A673 (cell line): ENCODE data around the gene LRRC52. TPM values are rescaled to one million over a fixed set of nuclear protein-coding genes. Genes with fewer than 3 reads are reported as not detected.

Experiments
- BruUV-seq: library from RNA; stranded (reverse); fragments of 400-500 nt; replicated peaks from 2 replicates; lab custom pipeline; 2021; lab: Mats Ljungman, UMichigan
- CTCF ChIA-PET: fragments of 300-600 bp; sonication (Branson Sonifier 250); formaldehyde crosslinking; loops from one replicate; lab custom pipeline; 2022; ENCODE audit warnings: antibody characterized with exemption; lab: Charles Lee
- POLR2A ChIA-PET: fragments of 300-600 bp; sonication (Branson Sonifier 250); formaldehyde crosslinking; loops from one replicate; lab custom pipeline; 2022; ENCODE audit warnings: antibody characterized with exemption; ENCODE audit not compliant: low non-redundant PET; lab: Charles Lee
- DNase-seq: peaks from one replicate; pipeline ENCODE4 v3.0.0-alpha.2; 2015; ENCODE audit warnings: low spot score
- H3K27ac ChIP-seq: fragments of 200-600 bp; sonication (generic); 2 replicates; pipeline ENCODE4 v1.5.1; 2016; ENCODE audit warnings: mixed run types, low read depth, mild to moderate bottlenecking, mixed read lengths, antibody characterized with exemption, low read length; ENCODE audit not compliant: poor library complexity, severe bottlenecking
- H3K27me3 ChIP-seq: fragments of 200-600 bp; sonication (generic); replicated peaks from 2 replicates; pipeline ENCODE4 v1.6.1; 2017; ENCODE audit warnings: mixed run types, low read depth, mild to moderate bottlenecking, mixed read lengths, antibody characterized with exemption, low read length; ENCODE audit not compliant: insufficient read depth, poor library complexity
- H3K36me3 ChIP-seq: fragments of 200-600 bp; sonication (generic); 2 replicates; pipeline ENCODE4 v1.6.1; 2016; ENCODE audit warnings: mixed run types, mild to moderate bottlenecking, mixed read lengths, antibody characterized with exemption, low read length; ENCODE audit not compliant: insufficient read depth, poor library complexity, severe bottlenecking
- H3K4me1 ChIP-seq: fragments of 200-600 bp; sonication (generic); 2 replicates; pipeline ENCODE4 v1.6.1; 2017; ENCODE audit warnings: mixed run types, mild to moderate bottlenecking, mixed read lengths, antibody characterized with exemption, low read length; ENCODE audit not compliant: insufficient read depth, poor library complexity, severe bottlenecking
- H3K4me3 ChIP-seq: fragments of 200-600 bp; sonication (generic); 2 replicates; pipeline ENCODE4 v1.5.1; 2016; ENCODE audit warnings: low read depth, mixed run types, mild to moderate bottlenecking, mixed read lengths, low read length; ENCODE audit not compliant: poor library complexity, severe bottlenecking
- H3K9me3 ChIP-seq: fragments of 200-600 bp; sonication (generic); 2 replicates; pipeline ENCODE4 v1.6.1; 2016; ENCODE audit warnings: mixed run types, low read depth, mild to moderate bottlenecking, mixed read lengths, antibody characterized with exemption, low read length; ENCODE audit not compliant: poor library complexity, severe bottlenecking
- CTCF ChIP-seq: fragments of 300-800, 200-600 bp; sonication (generic); conservative IDR thresholded peaks from 2 replicates; pipeline ENCODE4 v1.5.1; 2017; ENCODE audit warnings: low read depth, mild to moderate bottlenecking, antibody characterized with exemption, low read length, moderate library complexity, mixed read lengths
- EZH2 ChIP-seq: fragments of 200-600 bp; sonication (generic); IDR thresholded peaks from 2 replicates; pipeline ENCODE4 v1.6.1; 2017; ENCODE audit warnings: borderline replicate concordance, low read depth, mild to moderate bottlenecking, mixed read lengths, antibody characterized with exemption, low read length; ENCODE audit not compliant: poor library complexity, severe bottlenecking
- intact Hi-C: fragments of 100-400 bp; cut with micrococcal nuclease; formaldehyde crosslinking; loops from one replicate; pipeline ENCODE4 v1.10.0; 2022; ENCODE audit not compliant: unreplicated experiment
- total RNA-seq: library from RNA; stranded (reverse); gene quantifications from 2 replicates; pipeline ENCODE4 v1.2.3, GENCODE V29; 2021

Gene LRRC52
- total RNA-seq, 1 experiment from 2014 or later: not detected

GRCh38 chr1:165592945-165593823 lies 49.4 kb downstream of the LRRC52 start:
- ChIA-PET POLR2A (interaction anchor here (0.7 kb wide), 1 partner anchor 192 kb away, joined by 3 read pairs; no protein-coding TSS in a partner anchor), CTCF (interaction anchor here (0.5 to 1.6 kb wide), 6 partner anchors 14 to 226 kb away, joined by 3 to 13 read pairs (median 4); partner anchors contain the start of gene ALDH9A1)
- BruUV-seq: no TSS peak
- intact Hi-C loops: loop anchor here (1.0 to 5.0 kb wide), 6 partner anchors 185 to 466 kb away; no protein-coding TSS in a partner anchor
- no peaks in the 10 kb centered on the region for H3K4me1 ChIP-seq
- H3K27ac ChIP-seq: no peak overlapping the region
- no peak for TF ChIP-seq EZH2
- peak; percentile 90 for TF ChIP-seq CTCF
- DNase-seq: peak; percentile 78
- no peaks in the 10 kb centered on the region for H3K9me3 ChIP-seq
- no peak overlapping the region for H3K4me3 ChIP-seq
- peaks cover 32% of the 10 kb centered on the region for H3K27me3 ChIP-seq
- H3K36me3 ChIP-seq: no peaks in the 10 kb centered on the region

- POLR2A ChIA-PET: no interaction called here
- Histone ChIP-seq H3K27me3 (peaks cover 19% of the 10 kb centered on the region), H3K4me1 (no peaks in the 10 kb centered on the region), H3K4me3 (no peak overlapping the region), H3K27ac (no peak overlapping the region), H3K9me3 (no peaks in the 10 kb centered on the region), H3K36me3 (no peaks in the 10 kb centered on the region)
- CTCF ChIA-PET: no interaction called here
- TF ChIP-seq CTCF (no peak), EZH2 (no peak)
- BruUV-seq: no TSS peak
- intact Hi-C loops: no loop called here
- DNase-seq: no peak
Observed at GRCh38 chr1:165595246-165595938, 51.6 kb downstream of the LRRC52 start.

- H3K27ac ChIP-seq: peak overlapping the region; percentile 58
- H3K4me1 ChIP-seq: no peaks in the 10 kb centered on the region
- intact Hi-C loops: no loop called here
- POLR2A ChIA-PET: no interaction called here
- CTCF ChIA-PET: interaction anchor here (0.6 to 1.1 kb wide), 3 partner anchors 205 to 481 kb away, joined by 3 read pairs; no protein-coding TSS in a partner anchor
- no peaks in the 10 kb centered on the region for H3K9me3 ChIP-seq
- TF ChIP-seq CTCF: no peak
- TSS peak; percentile 88 for BruUV-seq
- DNase-seq: peak; percentile 98
- peaks cover 15% of the 10 kb centered on the region for H3K27me3 ChIP-seq
- H3K36me3 ChIP-seq: no peaks in the 10 kb centered on the region
- peak overlapping the region; percentile 50 for H3K4me3 ChIP-seq
Observed at GRCh38 chr1:165597883-165598675, 54.3 kb downstream of the LRRC52 start.
